OCI-M1 (cell line): ENCODE measurements around the gene PKNOX1.
"Not testable (repeated sequence)": the region's sequence is repeated elsewhere in the genome, so short reads cannot be mapped to it uniquely, and the experiment has no call there.

ENCODE experiments used
- DNase-seq: peaks from one replicate; lab custom pipeline; 2025; lab: John Stamatoyannopoulos, UW

PKNOX1 gene, protein sequence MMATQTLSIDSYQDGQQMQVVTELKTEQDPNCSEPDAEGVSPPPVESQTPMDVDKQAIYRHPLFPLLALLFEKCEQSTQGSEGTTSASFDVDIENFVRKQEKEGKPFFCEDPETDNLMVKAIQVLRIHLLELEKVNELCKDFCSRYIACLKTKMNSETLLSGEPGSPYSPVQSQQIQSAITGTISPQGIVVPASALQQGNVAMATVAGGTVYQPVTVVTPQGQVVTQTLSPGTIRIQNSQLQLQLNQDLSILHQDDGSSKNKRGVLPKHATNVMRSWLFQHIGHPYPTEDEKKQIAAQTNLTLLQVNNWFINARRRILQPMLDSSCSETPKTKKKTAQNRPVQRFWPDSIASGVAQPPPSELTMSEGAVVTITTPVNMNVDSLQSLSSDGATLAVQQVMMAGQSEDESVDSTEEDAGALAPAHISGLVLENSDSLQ

DNA sequence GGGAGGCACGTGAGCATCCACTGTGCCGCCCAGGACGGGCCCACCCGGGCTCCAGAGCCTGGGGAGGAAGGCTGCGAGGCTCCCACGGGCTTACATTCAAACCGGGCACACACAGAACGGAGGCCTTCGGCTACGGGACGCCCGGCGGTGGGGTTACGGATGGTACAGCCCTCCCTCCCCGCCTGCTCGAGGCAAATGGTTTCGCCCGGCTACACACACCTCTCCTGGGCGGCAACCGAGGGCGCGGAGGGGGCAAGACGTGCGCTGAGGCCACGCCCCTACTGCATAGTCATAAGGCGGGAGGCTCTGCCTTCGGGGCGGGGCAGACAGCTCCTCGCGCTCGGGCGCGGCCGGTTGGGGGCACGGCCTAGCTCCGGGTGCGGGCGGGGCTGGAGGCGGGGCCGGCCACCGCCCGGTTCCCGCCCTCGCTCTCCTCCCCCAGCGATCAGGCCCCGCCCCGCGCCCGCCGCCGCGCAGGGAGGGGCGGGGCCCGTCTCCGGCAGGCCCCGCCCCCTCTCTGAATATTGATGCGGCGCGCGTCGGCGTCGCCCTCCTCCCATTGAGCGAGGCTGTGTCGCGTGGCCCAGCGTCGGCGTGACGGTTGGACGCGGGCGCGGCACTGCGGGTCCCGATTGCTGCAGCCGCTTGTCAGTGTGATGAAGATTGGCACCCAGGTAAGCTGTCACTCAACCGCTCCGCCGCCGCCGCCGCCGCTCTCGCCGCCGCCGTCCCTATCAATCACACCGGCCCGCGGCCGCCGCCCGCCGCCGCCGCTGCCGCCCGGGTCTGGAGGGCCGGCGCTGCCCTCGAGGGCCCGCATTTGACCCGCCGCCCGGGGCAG, at the start of gene PKNOX1:
Gene PKNOX1 (plus strand): TSS at position 572 of the 841 bp plus-strand sequence. CDS start 29,820 bp downstream, outside the sequence.
- peak; percentile 100 for DNase-seq

DNA sequence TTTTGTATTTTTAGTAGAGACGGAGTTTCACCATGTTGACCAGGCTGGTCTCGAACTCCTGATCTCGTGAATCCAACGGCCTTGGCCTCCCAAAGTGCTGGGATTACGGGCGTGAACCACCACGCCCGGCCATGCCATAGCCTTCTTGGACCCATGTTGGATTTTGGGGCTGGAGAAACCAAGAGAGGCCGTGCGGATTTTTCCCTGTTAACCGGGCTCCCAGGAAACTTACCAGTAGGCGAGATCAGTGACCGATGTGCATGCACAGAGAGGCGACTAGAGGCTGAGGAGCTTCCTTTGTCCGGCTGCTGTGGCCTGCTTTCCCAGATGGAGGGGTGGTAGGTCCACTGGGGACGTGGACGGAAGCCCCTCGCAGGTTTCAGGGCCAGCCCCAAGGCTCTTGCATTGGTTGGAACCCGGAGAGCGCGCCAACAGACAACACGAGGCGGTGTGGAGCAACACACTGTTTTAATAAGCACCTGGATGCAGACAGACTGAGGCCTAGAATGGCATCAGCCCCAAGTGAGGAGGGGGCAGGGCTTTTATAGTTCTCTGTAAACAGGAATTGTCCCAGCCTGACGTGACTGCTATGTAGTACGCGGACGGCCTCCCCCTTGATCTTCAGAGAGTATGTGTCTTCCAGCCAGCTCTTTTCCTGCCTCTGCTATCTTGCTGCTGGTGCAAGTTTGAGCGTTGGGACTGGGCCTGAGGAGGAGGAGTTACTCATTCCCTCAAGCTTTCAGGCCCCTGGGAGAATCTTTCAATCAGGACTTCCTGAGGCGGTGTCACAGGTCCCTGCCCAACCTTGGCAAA, 49.0 kb upstream of the PKNOX1 start, which contains the start of gene ERVH48-1:
Gene ERVH48-1 (minus strand): TSS at position 517 of the 813 bp plus-strand sequence. CDS start 6,624 bp downstream, outside the sequence.
- DNase-seq, result no peak

DNA sequence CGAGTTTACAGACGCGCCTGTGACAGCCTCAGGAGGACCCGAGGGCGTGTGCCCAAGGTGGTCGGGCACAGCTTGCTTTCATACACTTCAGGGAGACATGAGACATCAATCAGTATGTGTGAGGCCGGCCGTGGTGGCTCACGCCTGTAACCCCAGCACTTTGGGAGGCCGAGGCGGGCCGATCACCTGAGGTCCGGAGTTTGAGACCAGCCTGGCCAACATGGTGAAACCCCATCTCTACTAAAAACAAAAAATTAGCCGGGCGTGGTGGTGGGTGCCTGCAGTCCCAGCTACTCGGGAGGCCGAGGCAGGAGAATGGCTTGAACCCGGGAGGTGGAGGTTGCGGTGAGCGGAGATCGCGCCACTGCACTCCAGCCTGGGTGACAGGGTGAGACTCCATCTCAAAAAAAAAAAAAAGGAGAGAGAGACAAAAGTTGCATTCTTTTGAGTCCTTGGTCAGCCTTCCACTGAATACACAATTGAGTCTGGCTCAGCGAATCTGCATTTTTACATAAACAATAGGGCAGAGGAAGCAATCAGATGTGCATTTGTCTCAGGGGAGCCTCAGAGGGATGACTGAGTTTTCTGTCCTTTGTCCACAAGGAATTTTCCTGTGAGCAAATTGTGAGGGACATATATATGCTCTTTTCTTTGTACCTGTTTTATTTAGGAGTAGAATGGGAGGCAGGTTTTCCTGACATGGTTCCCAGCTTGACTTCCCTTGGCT, 46.7 kb upstream of the PKNOX1 start:
- DNase-seq, result not testable (repeated sequence)

DNA sequence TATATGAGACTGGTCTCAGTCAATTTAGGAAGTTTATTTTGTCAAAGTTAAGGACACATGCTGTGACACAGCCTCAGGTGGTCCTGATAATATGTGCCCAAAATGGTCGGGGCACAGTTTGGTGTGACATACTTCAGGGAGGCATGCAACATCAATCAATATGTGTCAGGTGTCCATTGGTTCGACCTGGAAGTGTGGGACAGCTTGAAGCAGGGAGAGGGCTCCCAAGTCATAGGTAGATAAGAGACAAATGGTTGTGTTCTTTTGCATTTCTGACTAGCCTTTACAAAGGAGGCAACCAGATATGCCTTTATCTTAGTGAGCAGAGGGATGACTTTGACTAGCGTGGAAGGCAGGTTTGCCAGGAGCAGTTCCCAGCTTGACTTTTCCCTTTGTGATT, 44.4 kb upstream of the PKNOX1 start:
- peak; percentile 24 for DNase-seq

DNA sequence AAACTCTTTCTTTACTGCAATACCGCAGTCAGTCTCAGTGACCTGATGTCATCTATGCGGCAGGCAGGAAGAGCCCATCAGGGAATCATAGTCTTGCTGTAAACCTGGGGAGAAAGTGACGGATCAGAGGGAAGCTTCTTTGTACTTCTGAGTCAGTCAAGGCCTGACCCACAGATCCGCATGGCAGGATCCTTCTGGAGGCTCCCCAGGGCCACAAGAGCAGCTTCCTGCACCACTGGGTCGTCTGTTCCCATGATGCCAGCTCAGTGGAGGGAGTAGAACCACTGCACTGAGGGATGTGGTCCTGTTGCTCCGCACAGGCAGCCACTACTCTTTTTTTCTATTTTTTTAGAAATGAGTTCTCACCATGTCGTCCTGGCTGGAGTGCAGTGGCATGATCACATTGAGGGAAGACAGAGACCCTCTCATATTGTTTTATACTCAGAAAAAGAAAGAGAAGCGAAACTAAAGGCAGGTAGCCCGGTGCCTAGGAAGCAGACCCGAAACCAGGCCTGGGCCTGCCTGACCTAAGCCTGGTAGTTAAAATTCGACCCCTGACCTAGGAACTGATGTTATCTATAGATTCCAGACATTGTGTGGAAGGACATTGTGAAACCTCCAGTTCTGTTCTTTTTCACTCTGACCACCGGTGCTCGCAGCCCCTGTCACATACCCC, 42.7 kb upstream of the PKNOX1 start:
- no peak for DNase-seq

DNA sequence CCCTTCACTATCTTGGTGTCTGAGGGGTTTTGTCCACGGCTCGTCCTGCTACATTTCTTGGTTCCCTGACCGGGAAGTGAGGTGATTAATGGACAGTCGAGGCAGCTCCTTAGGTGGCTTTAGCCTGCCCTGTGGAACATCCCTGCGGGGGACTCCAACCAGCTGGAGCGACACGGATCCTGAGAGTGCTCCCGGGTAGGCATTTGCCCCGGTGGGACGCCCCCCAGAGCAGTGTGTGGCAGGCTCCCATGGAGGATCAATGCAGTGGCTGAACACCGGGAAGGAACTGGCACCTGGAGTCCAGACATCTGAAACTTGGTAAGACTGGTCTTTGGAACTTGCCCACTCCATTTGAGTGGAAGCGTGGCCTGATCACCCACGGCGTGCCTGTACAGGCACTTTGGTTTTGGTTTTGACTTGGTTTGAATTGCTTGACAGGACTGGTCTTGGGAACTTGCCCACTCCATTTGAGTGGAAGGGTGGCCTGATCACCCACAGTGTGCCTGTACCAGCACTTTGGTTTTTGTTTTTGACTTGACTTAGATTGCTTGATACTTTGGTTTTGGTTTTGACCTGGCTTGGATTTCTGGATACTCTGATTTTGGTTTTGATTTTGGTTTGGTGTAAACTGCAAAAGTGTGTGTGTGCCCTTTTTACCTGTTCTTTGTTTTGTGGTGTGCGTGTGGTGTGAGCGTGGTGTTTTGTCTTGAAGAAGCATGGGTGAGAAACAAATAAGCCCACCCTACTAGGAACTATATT, 41.8 kb upstream of the PKNOX1 start:
- DNase-seq, result not testable (repeated sequence)

DNA sequence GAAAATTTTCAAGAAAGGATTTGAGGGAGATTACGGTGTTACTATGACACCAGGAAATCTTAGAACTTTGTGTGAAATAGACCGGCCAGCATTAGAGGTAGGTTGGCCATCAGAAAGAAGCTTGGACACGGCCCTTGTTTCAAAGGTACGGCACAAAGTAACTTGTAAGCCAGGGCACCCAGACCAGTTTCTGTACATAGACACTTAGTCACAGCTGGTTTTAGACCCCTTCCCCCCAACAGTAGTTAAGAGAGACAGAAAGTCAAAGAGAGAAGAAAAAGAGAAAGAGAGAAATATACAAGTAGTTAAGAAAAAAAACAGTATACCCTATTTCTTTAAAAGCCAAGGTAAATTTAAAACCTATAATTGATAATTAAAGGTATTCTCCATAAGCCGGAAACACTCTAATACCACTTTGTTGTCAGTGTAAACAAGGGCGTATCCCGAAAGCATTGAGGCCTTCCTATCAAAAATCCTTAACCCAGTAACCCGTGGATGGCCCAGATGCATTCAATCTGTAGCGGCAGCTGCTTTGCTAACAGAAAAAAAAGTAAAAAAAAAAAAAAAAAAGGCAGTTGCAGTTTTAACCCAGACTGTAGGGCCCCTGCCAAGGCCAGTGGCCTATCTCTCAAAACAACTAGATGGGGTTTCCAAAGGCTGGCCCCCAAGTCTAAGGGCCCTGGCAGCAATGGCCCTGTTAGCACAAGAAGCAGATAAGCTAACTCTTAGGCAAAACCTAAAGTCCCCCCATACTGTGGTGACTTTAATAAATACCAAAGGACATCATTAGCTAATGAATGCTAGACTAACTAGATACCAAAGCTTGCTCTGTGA, 41.0 kb upstream of the PKNOX1 start:
- not testable (repeated sequence) for DNase-seq

DNA sequence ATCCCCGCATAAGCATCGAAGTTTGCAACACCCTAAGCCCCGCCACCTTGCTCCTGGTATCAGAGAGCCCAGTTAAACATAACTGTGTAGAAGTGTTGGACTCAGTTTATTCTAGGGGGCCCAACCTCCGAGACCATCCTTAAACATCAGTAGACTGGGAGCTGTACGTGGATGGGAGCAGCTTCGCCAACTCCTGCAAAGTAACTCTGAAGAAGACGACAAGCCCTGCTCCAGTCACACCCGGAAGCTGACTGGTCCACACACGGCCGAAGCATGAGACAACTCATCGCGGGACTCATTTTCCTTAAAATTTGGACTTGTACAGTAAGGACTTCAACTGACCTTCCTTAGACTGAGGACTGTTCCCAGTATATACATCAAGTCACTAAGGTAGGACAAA, 40.4 kb upstream of the PKNOX1 start:
- DNase-seq, result not testable (repeated sequence)

DNA sequence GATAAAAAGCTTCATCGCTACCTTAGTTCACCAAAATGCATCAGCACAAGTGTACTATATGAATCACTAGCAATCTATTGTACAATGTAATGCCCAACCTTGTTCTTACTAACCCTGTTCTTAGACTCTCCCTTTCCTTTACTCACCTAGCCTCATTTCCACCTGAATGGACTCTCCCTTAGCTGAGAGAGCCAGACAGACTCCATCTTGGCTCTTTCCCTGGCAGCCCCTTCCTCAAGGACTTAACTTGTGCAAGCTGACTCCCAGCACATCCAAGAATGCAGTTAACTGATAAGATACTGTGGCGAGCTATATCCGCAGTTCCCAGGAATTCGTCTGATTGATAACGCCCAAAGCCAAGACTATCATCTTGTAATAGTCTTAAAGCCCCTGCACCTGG, 38.0 kb upstream of the PKNOX1 start:
- DNase-seq, result not testable (repeated sequence)

DNA sequence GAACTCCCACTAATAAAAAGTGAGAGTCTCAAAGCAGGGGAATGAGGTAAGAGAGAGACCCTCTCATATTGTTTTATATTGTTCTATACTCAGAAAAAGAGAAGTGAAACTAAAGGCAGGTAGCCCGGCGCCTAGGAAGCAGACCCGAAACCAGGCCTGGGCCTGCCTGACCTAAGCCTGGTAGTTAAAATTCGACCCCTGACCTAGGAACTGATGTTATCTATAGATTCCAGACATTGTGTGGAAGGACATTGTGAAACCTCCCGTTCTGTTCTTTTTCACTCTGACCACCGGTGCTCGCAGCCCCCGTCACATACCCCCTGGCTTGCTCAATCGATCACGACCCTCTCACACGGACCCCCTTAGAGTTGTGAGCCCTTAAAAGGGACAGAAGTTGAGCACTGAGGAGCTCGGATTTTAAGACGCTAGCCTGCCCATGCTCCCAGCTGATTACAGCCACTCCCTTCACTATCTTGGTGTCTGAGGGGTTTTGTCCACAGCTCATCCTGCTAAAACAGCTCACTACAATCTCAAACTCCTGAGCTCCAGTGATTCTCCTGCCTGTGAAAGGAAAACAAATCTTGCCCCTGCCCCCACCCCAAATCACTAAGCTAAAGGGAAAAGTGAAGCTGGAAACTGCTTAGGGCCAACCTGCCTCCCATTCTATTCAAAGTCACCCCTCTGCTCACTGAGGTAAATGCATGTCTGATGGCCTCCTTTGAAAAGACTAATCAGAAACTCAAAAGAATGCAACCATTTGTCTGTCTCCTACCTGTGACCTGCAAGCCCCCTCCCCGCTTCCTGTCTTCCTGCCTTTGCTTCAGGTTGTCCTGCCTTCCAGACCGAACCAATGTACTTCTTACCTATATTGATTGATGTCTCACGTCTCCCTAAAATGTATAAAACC, 37.1 kb upstream of the PKNOX1 start:
- DNase-seq, result peak; percentile 71

DNA sequence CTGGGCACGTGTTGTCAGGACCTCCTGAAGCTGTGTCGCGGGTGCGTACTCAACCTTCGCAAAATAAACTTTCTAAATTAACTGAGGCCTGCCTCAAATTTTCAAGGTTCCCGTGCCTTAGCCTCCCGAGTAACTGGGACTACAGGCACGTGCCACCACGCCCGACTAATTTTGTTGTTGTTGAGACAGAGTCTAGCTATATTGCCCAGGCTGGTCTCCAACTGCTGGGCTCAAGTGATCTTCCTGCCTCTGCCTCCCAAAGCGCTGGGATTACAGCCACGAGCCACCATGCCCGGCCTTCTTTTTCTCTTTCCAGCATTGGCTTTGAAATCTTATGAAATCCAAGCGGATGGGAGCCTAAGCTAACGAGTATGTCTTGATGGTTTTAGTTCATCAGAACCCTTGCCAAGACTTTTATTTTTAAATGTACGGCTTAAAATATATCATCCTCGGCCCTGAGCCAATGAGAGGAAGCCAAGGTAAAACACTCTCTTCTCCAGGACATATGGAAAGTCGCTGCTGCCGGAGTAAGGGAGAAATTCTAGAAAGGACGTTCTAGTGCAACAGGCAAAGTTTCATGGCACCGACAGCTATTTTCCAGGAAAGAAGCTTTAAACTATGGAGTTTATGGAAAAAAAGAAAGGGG, 36.3 kb upstream of the PKNOX1 start:
- DNase-seq, result no peak

DNA sequence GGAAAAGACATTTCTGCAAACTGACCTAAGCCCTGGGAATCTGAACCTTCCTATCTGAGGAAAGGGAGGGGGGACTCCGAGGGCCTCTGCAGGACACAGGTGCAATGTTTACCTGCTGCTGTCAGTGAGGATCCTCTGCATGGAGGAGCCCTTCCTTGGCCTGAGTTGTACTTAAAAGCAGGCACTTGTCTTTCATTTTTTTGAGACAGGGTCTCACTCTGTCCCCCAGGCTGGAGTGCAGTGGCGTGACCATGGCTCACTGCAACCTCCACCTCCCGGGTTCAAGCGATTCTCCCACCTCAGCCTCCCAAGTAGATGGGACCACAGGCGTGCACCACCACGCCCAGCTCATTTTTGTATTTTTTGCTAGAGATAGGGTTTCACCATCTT, 35.8 kb upstream of the PKNOX1 start:
- not testable (repeated sequence) for DNase-seq

DNA sequence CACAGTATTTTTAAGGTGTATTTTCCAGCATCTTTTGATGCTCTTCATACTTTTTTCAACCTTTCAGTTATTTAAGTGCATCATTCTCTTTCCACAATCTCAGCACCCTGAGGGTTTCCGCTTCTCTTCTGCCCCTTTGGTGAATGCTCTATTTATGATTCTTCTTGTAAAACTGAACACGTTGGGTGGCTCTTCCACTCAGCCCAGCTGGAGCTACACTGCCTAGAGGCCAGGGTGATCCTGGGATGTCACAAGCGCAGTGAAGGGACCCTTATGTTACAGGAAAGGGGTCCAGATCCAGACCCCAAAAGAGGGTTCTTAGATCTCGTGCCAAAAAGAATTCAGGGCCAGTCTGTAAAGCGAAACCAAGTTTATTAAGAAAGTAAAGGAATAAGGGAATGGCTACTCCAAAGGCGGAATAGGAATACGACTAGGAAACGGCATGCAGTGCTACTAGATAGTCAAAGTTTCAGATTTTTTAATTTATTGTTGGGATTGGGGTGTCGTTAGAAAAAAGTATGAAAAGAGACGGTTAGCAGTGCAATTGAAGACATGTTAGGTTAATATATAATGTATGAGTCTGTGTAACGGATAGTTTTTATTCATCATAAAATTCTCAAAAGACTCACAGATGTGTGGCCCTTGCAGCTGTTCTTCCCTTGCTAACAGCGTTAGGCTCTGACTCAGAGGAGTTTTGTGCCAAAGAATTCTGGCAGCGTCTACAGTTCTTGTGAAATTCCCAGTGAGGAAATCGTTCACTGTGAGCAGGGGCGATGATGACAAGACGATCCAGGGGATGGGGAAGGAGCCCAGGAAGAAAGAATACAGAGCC, 34.6 kb upstream of the PKNOX1 start:
- DNase-seq, result no peak

DNA sequence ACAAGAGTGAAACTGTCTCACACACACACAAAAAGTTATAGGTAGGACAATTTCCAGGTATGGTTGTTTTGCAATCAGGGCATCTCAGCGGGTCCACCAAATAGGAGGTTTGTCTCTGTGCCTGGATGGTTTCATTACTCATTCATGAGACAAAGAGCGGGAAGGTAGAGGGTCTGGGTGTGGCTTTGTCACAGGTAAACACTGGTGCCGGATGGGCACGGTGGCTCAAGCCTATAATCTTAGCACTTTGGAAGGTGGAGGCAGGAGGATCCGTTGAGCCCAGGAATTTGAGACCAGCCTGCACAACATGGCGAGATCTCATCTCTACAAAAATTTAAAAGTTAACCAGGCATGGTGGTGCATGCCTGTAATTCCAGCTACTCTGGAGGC, 32.7 kb upstream of the PKNOX1 start:
- no peak for DNase-seq

DNA sequence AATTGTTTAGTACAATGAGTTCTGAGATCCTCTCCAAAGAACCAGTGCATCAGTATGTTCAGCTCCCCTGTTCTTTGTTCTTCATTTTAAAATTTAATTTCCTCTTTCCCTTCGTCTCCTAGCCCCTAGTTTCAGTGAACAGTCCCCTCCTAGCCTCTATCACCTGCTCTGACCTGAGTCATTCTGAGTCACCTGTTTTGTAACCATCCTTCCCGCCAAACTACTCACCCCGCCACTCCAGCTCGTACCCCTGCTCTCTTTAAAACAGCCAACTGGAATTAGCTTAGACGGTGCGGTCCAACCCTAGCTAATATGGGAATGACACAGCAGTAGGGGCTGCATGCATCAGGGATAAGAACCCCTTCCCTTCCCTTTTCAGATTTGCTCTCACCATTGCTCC, 32.1 kb upstream of the PKNOX1 start:
- no peak for DNase-seq

DNA sequence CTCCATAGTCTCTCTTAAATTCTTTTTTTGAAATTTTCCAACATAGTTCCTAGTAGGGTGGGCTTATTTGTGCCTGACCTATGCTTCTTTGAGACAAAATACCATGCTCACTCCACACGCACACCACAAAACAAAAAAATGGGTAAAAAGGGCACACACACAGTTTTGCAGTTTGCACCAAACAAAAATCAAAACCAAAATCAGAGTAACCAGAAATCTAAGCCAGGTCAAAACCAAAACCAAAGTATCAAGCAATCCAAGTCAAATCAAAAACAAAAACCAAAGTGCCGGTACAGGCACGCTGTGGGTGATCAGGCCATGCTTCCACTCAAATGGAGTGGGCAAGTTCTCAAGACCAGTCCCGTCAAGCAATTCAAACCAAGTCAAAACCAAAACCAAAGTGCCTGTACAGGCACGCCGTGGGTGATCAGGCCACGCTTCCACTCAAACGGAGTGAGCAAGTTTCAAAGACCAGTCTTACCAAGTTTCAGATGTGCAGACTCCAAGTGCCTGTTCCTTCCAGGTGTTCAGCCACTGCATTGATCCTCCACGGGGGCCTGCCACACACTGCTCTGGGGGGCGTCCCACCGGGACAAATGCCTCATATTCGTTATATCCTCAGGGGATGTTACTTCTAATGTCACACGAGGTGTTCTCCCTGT, 25.1 kb upstream of the PKNOX1 start:
- DNase-seq, result not testable (repeated sequence)
